ENCODE data around the gene ELAVL1. TPM values are rescaled to one million over a fixed set of nuclear protein-coding genes. Genes with fewer than 3 reads are reported as not detected.

ELAVL1 gene
- total and polyA plus RNA-seq, 8 donors = 6.6 to 38.4 (median 26.2) TPM

GRCh38 chr19:8046569-8047165 lies 41.2 kb upstream of the ELAVL1 start:
- no peak for TF ChIP-seq CTCF (IDR thresholded peaks at IDR 0.05)
- Histone ChIP-seq H3K4me1 (no peaks in the 10 kb centered on the region), H3K9me3 (no peaks in the 10 kb centered on the region), H3K27me3 (no peaks in the 10 kb centered on the region), H3K4me3 (no peak overlapping the region), H3K36me3 (no peaks in the 10 kb centered on the region), H3K27ac (no peak overlapping the region)
- ATAC-seq (no peak), FAIRE-seq (no peak), DNase-seq (no peak)
- 57 to 66% methylated on average over 2 to 3 of the region's 3 CpGs for WGBS, 2 donors
- intact Hi-C loops (cut with DNase I) = no loop called here

GRCh38 chr19:8045872-8046568 lies 40.6 kb upstream of the ELAVL1 start:
- no peaks in the 10 kb centered on the region for H3K36me3 ChIP-seq
- ATAC-seq = no peak
- intact Hi-C loops (cut with DNase I) = no loop called here

GRCh38 chr19:8044018-8044417 lies 38.6 kb upstream of the ELAVL1 start:
- no peak for DNase-seq
- H3K9me3 ChIP-seq = no peaks in the 10 kb centered on the region
- no peaks in the 10 kb centered on the region for H3K36me3 ChIP-seq
- WGBS, 2 donors = 74 to 83% methylated on average over 10 of the region's 10 CpGs
- intact Hi-C loops (cut with DNase I) = no loop called here
- no peaks in the 10 kb centered on the region for H3K4me1 ChIP-seq
- ATAC-seq = no peak
- no peak overlapping the region for H3K27ac ChIP-seq
- FAIRE-seq = no peak
- H3K4me3 ChIP-seq = no peak overlapping the region
- no peaks in the 10 kb centered on the region for H3K27me3 ChIP-seq
- TF ChIP-seq CTCF (IDR thresholded peaks at IDR 0.05) = no peak

More at GRCh38 chr19:8045872-8046568, 40.6 kb upstream of the ELAVL1 start:
- TF ChIP-seq CTCF (IDR thresholded peaks at IDR 0.05) = no peak
- WGBS, 2 donors = 57 to 68% methylated on average over 10 of the region's 10 CpGs
- H3K9me3 ChIP-seq = no peaks in the 10 kb centered on the region
- no peaks in the 10 kb centered on the region for H3K27me3 ChIP-seq
- no peaks in the 10 kb centered on the region for H3K4me1 ChIP-seq
- no peak overlapping the region for H3K4me3 ChIP-seq
- DNase-seq = no peak
- H3K27ac ChIP-seq = no peak overlapping the region
- no peak for FAIRE-seq

GRCh38 chr19:8042900-8043299 lies 37.5 kb upstream of the ELAVL1 start:
- no peak for ATAC-seq
- no peak for DNase-seq
- WGBS, 2 donors = 84 to 90% methylated on average over 9 of the region's 9 CpGs
- intact Hi-C loops (cut with DNase I) = no loop called here
- Histone ChIP-seq H3K27ac (no peak overlapping the region), H3K4me3 (no peak overlapping the region), H3K9me3 (no peaks in the 10 kb centered on the region), H3K36me3 (no peaks in the 10 kb centered on the region), H3K4me1 (no peaks in the 10 kb centered on the region), H3K27me3 (no peaks in the 10 kb centered on the region)
- TF ChIP-seq CTCF (IDR thresholded peaks at IDR 0.05) = no peak
- no peak for FAIRE-seq

- H3K4me3 ChIP-seq = no peak overlapping the region
- H3K9me3 ChIP-seq = no peaks in the 10 kb centered on the region
- FAIRE-seq = no peak
- intact Hi-C loops (cut with DNase I) = no loop called here
- H3K36me3 ChIP-seq = no peaks in the 10 kb centered on the region
- no peak for ATAC-seq
- WGBS, 2 donors = 69 to 74% methylated on average over 7 of the region's 7 CpGs
- TF ChIP-seq CTCF (IDR thresholded peaks at IDR 0.05) = no peak
- no peak overlapping the region for H3K27ac ChIP-seq
- no peaks in the 10 kb centered on the region for H3K27me3 ChIP-seq
- no peaks in the 10 kb centered on the region for H3K4me1 ChIP-seq
- DNase-seq = no peak
These were observed 36.1 kb upstream of the ELAVL1 start for GRCh38 chr19:8041531-8041931.

All from pancreas (tissue), 10 donors.